GM06990 (cell line): ENCODE results near the gene RBM47.
"Not testable (repeated sequence)": the region's sequence is repeated elsewhere in the genome, so short reads cannot be mapped to it uniquely, and the experiment has no call there.

ENCODE experiments used
- DNase-seq: peaks from one replicate; pipeline ENCODE4 v3.0.0-alpha.2; 2011; ENCODE audit not compliant: insufficient read length; ENCODE audit errors: extremely low read depth
- H3K27me3 ChIP-seq: replicated peaks from 2 replicates; pipeline ENCODE4 v1.6.0; 2011; ENCODE audit warnings: low read length; ENCODE audit not compliant: control insufficient read depth, insufficient read depth
- H3K36me3 ChIP-seq: 2 replicates; pipeline ENCODE4 v1.5.1; 2011; ENCODE audit warnings: low read length; ENCODE audit not compliant: control insufficient read depth, insufficient read depth
- H3K4me3 ChIP-seq: replicated peaks from 2 replicates; pipeline ENCODE4 v1.5.1; 2011; ENCODE audit warnings: low read depth, mild to moderate bottlenecking, control low read depth, low read length
- CTCF ChIP-seq: IDR thresholded peaks from 2 replicates; pipeline ENCODE4 v1.5.1; 2011; ENCODE audit warnings: low read length, control low read depth, mild to moderate bottlenecking, inconsistent platforms; ENCODE audit not compliant: insufficient read depth, poor library complexity, severe bottlenecking

The RBM47 gene

GRCh38 chr4:40628888-40629287, 776 bp downstream of the RBM47 start:
- Histone ChIP-seq H3K27me3 (no peaks in the 10 kb centered on the region), H3K36me3 (peaks cover 3% of the 10 kb centered on the region), H3K4me3 (peak overlapping the region; percentile 93)
- no peak for DNase-seq
- TF ChIP-seq CTCF, result no peak

- DNase-seq, H3K27me3 ChIP-seq, H3K36me3 ChIP-seq: not testable (repeated sequence)
- peak overlapping the region; percentile 93 for H3K4me3 ChIP-seq
These were observed 1.3 kb downstream of the RBM47 start for GRCh38 chr4:40628407-40628806.

- DNase-seq, result no peak
- peak overlapping the region; percentile 93 for H3K4me3 ChIP-seq
- H3K27me3 ChIP-seq, result no peaks in the 10 kb centered on the region
- no peak for TF ChIP-seq CTCF
- H3K36me3 ChIP-seq, result peaks cover 3% of the 10 kb centered on the region
These were observed 2.1 kb downstream of the RBM47 start for GRCh38 chr4:40627540-40627939.

- peak overlapping the region; percentile 93 for H3K4me3 ChIP-seq
- no peaks in the 10 kb centered on the region for H3K27me3 ChIP-seq
- H3K36me3 ChIP-seq, result peaks cover 3% of the 10 kb centered on the region
- no peak for DNase-seq
- TF ChIP-seq CTCF, result no peak
These were observed 3.3 kb downstream of the RBM47 start for GRCh38 chr4:40626183-40626990.

- no peak overlapping the region for H3K4me3 ChIP-seq
- H3K27me3 ChIP-seq, result no peaks in the 10 kb centered on the region
- peaks cover 3% of the 10 kb centered on the region for H3K36me3 ChIP-seq
- no peak for DNase-seq
- no peak for TF ChIP-seq CTCF
These were observed 6.0 kb downstream of the RBM47 start for GRCh38 chr4:40623707-40624106.

GRCh38 chr4:40622913-40623312, 6.8 kb downstream of the RBM47 start:
- peak; percentile 59 for DNase-seq
- no peak for TF ChIP-seq CTCF
- H3K27me3 ChIP-seq, result no peaks in the 10 kb centered on the region
- peak overlapping the region; percentile 42 for H3K4me3 ChIP-seq
- H3K36me3 ChIP-seq, result peaks cover 3% of the 10 kb centered on the region
